ENCODE data around the gene IPCEF1.

Gene IPCEF1

DNA sequence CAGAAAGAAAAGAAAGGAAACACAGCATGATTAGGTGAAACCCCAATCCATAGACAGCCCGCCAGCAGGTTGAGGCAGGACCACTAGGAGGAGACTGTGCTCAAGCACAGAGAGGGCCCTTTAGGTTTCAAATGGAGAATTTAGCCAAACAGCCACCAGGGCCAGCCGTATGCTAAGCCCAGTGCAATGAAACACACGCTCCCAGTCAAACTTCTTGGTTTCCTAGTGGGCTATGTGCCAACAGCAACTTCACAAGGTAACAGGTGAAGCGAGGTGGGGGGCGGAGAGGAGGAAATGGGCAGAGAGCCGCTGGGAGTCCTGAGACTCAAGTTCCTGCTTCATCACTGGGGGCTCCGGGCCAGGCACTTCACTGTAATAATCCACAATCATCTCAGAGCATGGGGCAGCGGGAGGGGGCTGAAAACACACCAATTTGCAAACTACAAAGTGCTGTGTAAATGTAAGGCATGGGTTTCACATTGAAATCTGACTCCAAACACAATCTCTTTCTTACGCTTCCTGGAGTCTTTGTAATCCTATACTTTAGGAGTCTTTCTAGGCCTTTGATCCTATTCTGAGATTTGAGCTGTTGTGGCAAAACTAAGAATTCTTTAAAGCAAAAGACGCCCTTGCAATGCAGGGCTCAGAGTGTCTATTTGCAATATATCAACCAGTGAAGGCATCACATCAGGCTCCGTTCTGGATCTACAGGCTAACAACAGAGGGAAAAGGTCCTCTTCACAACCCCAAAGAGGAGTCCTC lies 200.3 kb downstream of the IPCEF1 start:
- peak; percentile 18 to 75 for DNase-seq

DNA sequence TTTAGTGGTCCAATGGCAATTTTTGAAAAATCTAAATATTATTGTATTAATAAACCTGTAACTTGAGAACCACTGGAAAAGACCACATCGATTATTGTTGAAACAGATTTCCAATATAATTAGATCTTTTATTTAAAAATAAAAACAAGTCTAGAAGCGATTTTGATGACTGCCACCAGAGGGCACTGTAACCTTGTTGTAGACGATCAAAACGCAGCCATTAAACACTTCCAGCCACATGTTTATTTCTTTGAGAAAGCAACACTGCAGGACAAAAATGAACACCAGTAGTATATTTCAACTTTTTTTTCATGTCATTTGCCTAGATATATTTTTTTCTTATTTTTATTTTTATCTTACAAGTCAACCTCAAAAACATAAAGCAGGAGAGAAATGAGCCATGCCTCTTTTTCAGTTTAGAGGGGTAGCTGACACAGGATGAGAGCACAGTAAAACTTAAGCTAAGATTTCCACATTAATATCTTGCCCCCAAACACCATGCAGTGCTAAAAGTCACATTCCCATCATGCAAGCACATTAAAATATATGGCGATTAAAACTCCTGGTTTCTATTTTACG lies 202.1 kb downstream of the IPCEF1 start:
- peak; percentile 34 to 78 for DNase-seq

DNA sequence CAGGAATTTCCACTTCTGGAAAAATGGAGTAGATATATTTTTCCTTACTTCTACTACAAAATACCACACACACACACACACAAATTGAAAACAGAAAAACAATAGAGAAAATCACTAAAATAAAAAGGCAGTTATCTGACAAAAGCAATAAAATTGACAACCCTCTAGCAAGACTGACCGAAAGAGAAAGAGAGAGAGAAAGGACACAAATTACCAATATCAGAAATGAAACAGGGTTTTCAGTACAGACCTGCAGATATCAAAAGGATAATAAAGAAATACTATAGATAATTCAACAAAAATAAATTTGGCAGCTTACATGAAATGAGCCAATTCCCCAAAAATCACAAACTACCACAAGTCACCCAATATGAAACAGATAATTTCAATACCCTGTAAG lies 212.8 kb downstream of the IPCEF1 start:
- no peak for DNase-seq

DNA sequence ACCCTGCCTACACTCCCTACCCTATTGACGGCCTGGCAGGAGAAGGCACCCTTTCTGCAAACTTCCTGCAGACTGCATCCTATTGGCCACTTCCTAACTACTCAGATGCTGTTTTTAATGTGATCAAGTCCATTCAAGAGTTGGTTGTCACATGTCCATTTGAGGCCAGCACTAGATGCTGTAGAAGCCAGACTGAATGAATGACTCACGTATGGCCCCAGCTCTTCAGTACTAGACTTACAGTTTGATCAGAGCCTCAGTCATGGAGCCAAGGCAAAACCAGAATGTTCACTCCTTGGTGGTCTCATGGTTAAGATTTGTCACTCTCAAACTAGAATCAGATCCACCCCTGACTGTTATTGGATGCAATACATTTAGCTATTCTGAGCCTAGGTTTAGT lies 215.9 kb downstream of the IPCEF1 start:
- no peak for DNase-seq

DNA sequence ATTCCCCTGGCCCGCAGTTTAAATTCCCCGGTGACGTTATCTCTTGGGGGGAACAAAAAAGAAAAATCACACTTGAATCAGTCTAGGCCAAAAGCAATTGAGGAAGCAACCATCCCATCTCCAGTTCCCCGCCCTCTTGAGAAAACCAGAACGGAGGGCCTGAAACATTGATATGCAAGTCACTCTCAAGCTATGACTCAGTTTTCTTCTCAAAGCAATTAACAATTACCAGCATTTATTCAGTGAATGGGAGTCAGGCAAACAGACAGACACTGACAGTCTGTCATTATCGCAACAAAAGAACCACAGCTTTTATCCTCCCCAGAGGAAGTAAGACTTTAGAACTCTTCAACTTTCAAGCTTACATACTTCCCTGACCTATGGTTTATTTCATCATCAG lies 216.7 kb downstream of the IPCEF1 start:
- no peak for DNase-seq

DNA sequence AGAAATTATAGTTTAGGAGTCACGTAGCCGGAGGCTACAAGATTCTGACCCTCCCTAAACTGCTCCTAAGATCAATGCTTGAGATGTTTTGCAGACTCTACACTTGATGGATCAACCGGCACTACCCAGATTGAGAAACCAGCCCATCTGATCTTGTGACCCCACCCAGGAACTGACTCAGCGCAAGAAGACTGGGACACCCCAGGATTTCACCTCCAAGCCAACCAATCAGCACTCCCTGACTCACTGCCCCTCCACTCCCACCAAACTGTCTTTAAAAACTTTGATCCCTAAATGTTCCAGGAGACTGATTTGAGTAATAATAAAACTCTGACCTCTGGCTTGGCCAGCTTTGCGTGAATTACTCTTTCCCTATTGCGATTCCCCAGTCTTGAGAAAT lies 217.8 kb downstream of the IPCEF1 start:
- DNase-seq, result no peak

DNA sequence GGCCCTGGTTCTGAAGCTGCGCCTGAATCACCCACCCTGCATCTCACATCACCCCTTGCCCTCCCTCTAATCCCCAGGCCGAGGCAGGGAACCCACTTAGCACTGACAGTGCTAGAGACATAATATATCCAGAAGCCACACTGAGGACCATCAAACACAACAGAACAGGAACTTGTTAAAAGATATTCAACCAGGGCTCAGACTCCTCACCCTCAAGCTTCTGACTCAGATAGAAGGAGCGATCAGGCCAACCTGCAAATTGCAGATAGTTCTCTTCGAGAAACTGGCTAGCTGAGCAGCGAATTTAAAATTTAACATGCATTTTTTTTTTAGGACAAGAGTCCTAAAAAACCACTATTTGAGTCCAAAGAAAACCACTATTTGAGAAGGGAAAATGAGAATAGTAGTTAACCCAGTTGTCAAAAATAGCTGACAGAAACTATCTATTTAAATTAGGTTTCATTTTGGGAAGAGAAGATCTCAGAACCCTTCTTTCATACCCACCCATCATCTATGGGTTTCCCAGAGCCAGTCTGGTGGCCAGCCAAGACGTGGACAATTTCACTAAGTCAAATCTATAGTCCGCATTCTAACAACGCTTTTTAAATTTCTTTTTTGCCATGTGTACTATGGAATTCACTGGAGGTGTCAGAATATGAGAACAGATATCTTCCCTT lies 222.0 kb downstream of the IPCEF1 start:
- no peak for DNase-seq

DNA sequence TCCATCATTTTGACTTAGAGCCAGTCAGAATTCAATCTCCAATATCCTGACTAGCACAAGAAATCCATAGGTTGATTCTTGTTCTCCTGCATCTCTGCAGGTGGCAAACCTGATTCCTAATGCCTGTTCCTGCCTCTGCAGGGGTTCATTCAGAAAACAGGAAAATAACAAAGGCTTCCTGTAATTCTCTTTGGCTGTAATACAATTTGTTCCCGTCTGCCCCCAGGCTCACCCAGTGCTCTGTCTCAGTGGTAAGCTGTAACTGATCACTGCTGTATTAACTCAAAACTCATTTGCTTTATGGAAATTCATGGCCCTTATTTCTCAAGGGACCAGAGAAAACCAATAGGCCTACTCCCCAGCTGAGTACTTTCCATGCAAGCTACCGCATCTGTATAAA lies 228.9 kb downstream of the IPCEF1 start:
- DNase-seq, result no peak

DNA sequence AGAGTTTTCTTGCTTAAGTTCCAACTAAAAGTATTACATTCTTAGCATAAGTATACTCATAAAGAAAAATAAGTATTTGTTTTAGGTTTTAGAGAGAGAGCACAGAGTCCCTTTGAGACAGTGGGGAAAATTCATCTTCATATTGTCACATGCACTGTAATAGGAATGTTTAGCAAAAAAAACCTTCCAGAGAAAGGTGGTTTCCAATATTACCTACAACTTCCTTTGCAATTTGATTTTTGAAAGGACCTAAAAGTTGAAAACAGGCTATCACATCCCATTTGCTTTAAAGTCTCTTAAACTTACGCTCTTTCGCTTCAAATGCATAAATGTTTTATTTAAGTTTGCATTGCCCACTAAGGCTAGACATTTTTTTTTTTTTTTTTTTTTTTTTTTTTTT lies 231.2 kb downstream of the IPCEF1 start:
- no peak for DNase-seq

DNA sequence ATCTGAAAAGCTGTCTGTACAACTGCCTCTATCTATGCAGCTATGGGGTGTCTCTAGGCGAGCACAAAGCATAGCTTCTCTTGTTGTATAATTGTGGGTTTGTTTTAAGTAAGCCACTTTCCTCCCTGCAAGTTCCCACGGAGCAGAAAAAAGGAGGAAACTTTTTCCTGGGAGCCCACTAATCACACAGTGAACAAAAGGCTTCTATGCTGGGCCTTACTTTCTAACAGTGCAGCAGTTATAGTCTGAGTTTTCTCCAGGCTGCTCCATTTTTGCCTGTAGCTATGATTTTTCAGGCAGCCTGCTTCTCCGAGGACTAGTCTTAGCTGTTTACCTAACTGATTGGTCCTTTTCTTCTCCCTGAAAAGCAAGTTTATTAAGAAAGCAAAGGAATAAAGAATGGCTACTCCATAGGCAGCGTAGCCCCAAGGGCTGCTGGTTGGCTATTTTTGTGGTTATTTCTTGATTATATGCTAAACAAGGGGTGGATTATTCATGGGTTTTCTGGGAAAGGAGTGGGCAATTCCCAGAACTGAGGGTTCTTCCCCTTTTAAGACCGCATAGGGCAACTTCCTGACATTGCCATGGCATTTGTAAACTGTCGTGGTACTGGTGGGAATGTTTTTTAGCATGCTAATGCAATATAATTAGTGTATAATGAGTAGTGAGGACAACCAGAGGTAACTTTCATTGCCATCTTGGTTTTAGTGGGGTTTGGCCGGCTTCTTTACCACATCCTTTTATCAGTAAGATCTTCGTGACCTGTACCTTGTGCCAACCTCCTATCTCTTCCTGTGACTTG lies 233.2 kb downstream of the IPCEF1 start:
- DNase-seq, result no peak

DNA sequence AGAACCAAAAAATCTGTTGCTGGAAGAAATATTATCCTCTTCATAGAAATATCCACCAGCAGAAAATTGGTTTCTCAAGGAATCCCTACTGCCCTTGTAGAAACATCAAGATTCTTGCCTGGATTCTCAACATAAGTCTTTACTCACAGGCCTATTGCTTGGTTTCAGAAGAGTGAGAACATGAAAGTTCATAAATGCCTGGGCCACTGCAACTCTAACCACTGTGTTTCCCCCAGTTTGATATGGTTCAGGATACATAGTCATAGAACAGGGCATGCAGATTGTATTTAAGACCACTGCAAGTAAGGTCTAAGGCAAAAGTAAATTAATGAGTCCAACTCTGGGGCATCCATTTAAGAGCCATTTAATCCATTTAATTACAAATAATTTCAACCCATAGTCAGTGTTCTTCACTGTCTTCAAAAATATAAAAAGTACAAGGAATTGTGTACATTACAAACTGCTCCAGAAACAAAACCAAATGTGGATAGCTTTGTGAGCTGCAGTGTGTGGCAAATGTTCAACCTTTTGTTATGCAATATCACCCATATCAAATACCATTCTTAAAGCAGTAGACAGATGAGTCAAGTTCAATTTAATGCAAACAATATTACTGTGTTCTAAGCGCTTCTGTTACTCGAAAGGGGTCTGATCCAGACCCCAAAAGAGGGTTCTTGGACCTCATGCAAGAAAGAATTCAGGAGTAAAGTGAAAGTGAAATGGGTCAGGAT lies 234.2 kb downstream of the IPCEF1 start:
- no peak for DNase-seq

DNA sequence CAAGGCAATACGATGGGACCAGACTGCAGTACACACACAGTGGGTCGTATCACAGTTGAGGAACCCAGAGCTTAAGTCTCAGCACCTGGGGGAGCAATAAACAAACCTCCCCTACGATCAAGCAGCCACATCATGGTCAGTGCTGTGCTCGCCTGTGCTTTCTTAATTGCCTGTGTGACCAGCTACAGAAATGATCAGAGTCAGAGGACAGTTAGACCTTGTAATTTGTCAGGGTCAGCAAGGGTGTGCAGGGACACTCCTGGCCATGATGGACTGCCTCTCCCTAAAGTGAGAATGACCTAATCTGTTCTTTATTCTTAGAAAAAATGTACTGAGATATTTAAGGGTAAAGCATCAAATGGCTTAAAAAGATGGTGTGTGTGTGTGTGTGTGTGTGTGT lies 239.1 kb downstream of the IPCEF1 start:
- DNase-seq, result no peak

DNA sequence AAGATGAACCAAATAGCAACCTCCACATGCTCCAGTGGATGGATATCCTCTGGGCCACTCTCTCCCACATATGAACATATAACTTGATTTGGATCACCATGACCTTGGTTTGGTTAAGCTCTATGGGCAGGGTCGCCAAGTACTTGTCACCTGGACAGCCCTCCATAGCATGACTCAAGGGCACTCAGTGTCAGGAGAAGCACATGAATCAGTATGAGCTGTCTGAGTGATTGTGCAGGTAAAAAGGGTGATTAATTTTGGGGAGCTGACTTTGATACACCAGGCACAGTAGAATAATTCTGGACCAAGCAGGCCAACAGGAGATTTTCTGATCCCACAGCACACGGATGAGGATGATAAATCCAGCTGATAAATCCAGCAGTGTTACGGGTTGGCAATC lies 243.2 kb downstream of the IPCEF1 start:
- DNase-seq, result no peak

DNA sequence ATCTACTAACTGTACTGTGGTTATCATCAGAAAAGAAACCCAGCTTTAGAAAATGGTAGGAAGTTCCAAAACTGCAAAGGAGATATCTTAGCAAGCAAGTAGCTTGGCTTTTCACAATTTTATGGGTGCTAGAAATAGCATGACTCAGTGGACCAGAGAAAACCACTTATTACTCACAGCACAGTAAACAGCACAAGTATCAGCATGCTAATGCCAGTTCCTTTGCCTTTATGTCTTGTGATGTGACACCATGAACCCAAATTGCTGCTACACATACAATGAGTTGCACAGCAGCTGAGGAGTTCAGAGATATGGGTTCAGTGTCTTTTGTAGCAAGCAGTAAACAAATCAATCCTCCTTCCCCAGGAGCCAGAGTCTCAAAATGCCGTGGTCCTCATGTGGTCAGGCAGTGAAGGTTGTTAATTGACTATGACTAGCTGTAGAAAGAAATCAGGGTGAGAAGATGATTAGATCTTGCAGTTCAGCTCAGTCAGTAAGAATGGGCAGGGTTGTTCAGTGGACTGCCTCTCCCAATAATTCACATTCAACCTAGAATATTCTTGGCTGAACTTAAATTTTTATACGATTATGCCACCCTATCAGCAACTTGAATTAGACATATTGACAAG lies 244.3 kb downstream of the IPCEF1 start:
- no peak for DNase-seq

DNA sequence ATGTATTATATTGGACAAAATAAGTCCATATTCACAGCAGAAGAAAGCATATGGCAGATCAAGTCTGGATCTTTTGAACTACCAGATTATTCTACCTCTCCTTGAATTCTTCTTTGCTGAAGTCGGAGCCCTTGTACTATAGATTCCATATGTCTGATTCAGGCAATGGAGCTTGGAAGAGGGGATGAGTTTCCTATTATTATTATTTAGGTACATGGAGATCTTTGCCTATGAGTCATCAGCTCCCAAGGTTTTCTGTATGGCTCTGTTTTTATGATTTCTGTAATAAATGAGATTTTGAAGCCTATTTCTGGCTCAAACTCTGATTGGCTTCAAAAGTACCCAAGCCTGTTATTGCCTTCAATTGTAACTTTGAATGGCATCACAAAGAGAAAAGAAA lies 245.6 kb downstream of the IPCEF1 start:
- no peak for DNase-seq

DNA sequence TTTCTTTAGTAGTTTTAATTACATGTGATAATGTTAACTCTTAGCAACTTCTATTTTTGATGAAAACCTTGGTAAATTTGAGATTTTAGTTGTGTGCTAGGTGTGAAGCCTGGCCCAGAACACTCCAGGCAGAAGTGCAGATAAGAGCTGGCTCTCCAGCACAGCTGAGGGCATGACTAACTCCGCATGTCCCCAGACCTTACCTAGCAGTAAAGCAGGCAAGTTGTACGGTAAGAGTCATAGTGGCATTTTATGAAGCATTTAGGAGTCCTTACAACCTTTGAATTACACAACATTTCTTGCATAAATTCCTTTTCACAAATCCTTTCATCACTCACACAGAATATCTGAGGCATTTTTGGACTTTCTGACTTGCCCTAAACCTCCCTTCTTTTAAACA lies 250.4 kb downstream of the IPCEF1 start:
- DNase-seq, result no peak

Data from NCI-H524 (cell line).